DOHH2 (cell line): ENCODE results near the gene NDUFB5.

ENCODE experiments used
- H3F3A ChIP-seq: fragments of 200-600 bp; sonication (generic), shearing (Covaris generic); 2 replicates; pipeline ENCODE4 v1.6.0; 2016; ENCODE audit warnings: antibody characterized with exemption, mild to moderate bottlenecking; ENCODE audit not compliant: control insufficient read depth, insufficient read depth
- H3K27ac ChIP-seq: fragments of 200-600 bp; sonication (generic); 2 replicates; pipeline ENCODE4 v1.5.1; 2014; ENCODE audit warnings: low read depth, mild to moderate bottlenecking, low read length, moderate library complexity
- H3K27me3 ChIP-seq: fragments of 200-600 bp; sonication (generic); 2 replicates; pipeline ENCODE4 v1.6.1; 2014; ENCODE audit warnings: mild to moderate bottlenecking, low read length, mixed read lengths; ENCODE audit not compliant: control insufficient read depth
- H3K36me3 ChIP-seq: fragments of 200-600 bp; sonication (generic); 2 replicates; pipeline ENCODE4 v1.6.1; 2014; ENCODE audit warnings: mild to moderate bottlenecking, low read length, moderate library complexity, mixed read lengths; ENCODE audit not compliant: control insufficient read depth
- H3K4me1 ChIP-seq: fragments of 200-600 bp; sonication (generic); 2 replicates; pipeline ENCODE4 v1.6.1; 2014; ENCODE audit warnings: mild to moderate bottlenecking, low read length, mixed read lengths; ENCODE audit not compliant: control insufficient read depth
- H3K4me2 ChIP-seq: fragments of 200-600 bp; sonication (generic); 2 replicates; pipeline ENCODE4 v1.6.0; 2014; ENCODE audit warnings: mild to moderate bottlenecking, low read length, moderate library complexity
- H3K4me3 ChIP-seq: fragments of 200-600 bp; sonication (generic); 2 replicates; pipeline ENCODE4 v1.5.1; 2014; ENCODE audit warnings: mild to moderate bottlenecking, low read length, mixed read lengths
- H3K79me2 ChIP-seq: fragments of 200-600 bp; sonication (generic); 2 replicates; pipeline ENCODE4 v1.6.1; 2014; ENCODE audit warnings: mild to moderate bottlenecking, low read length, mixed read lengths; ENCODE audit not compliant: control insufficient read depth
- H3K9me2 ChIP-seq: fragments of 200-600 bp; sonication (generic); replicated peaks from 2 replicates; pipeline ENCODE4 v1.6.1; 2014; ENCODE audit warnings: mild to moderate bottlenecking, low read length, mixed read lengths; ENCODE audit not compliant: control insufficient read depth
- H3K9me3 ChIP-seq: fragments of 200-600 bp; sonication (generic); 2 replicates; pipeline ENCODE4 v1.6.1; 2014; ENCODE audit warnings: antibody characterized with exemption, low read length, mixed read lengths; ENCODE audit not compliant: control insufficient read depth, insufficient read depth
- H4K20me1 ChIP-seq: fragments of 200-600 bp; sonication (generic); 2 replicates; pipeline ENCODE4 v1.6.0; 2014; ENCODE audit warnings: low read depth, mild to moderate bottlenecking, antibody characterized with exemption, low read length, moderate library complexity; ENCODE audit not compliant: control insufficient read depth, insufficient read depth
- CTCF ChIP-seq: fragments of 200-600 bp; sonication (generic); IDR thresholded peaks from one replicate; pipeline ENCODE4 v1.5.1; 2014; ENCODE audit warnings: antibody characterized with exemption, mild to moderate bottlenecking, low read depth, low read length; ENCODE audit not compliant: poor library complexity, severe bottlenecking
- EZH2phosphoT487 ChIP-seq: fragments of 200-600 bp; sonication (generic); IDR thresholded peaks from 2 replicates; pipeline ENCODE4 v1.6.1; 2017; ENCODE audit warnings: borderline replicate concordance, mild to moderate bottlenecking, antibody characterized with exemption, low read length, moderate library complexity, mixed read lengths

The NDUFB5 gene

GRCh38 chr3:179624451-179624850, 19.9 kb downstream of the NDUFB5 start:
- H3K36me3 ChIP-seq: peaks cover 42% of the 10 kb centered on the region
- no peak overlapping the region for H3K4me3 ChIP-seq
- H3K4me2 ChIP-seq: no peak overlapping the region
- no peak for TF ChIP-seq CTCF
- no peak for TF ChIP-seq EZH2phosphoT487
- no peaks in the 10 kb centered on the region for H3K27me3 ChIP-seq
- H3K4me1 ChIP-seq: no peaks in the 10 kb centered on the region
- peaks cover 4% of the 10 kb centered on the region; the same call in 1 of the 2 replicates for H3F3A ChIP-seq
- no peak overlapping the region for H3K27ac ChIP-seq
- H4K20me1 ChIP-seq: no peaks in the 10 kb centered on the region
- no peaks in the 10 kb centered on the region for H3K9me3 ChIP-seq
- H3K79me2 ChIP-seq: no peaks in the 10 kb centered on the region; the same call in 1 of the 2 replicates
- H3K9me2 ChIP-seq: no peaks in the 10 kb centered on the region

- H3K4me3 ChIP-seq: no peak overlapping the region
These were observed 26.3 kb downstream of the NDUFB5 start for GRCh38 chr3:179630753-179631451.

GRCh38 chr3:179640469-179640868, 35.9 kb downstream of the NDUFB5 start:
- H3K4me2 ChIP-seq: no peak overlapping the region
- no peak overlapping the region for H3K27ac ChIP-seq
- no peaks in the 10 kb centered on the region for H3K9me2 ChIP-seq
- no peaks in the 10 kb centered on the region for H3F3A ChIP-seq
- no peak overlapping the region for H3K4me3 ChIP-seq
- H3K4me1 ChIP-seq: no peaks in the 10 kb centered on the region
- TF ChIP-seq EZH2phosphoT487 (no peak), CTCF (no peak)
- no peaks in the 10 kb centered on the region for H3K9me3 ChIP-seq
- H3K27me3 ChIP-seq: no peaks in the 10 kb centered on the region
- H3K36me3 ChIP-seq: no peaks in the 10 kb centered on the region
- no peaks in the 10 kb centered on the region for H3K79me2 ChIP-seq
- H4K20me1 ChIP-seq: no peaks in the 10 kb centered on the region

More at GRCh38 chr3:179630753-179631451, 26.3 kb downstream of the NDUFB5 start:
- H3K36me3 ChIP-seq: no peaks in the 10 kb centered on the region
- H4K20me1 ChIP-seq: no peaks in the 10 kb centered on the region
- no peaks in the 10 kb centered on the region for H3K79me2 ChIP-seq
- H3K4me2 ChIP-seq: no peak overlapping the region
- no peaks in the 10 kb centered on the region for H3K9me3 ChIP-seq
- H3K9me2 ChIP-seq: no peaks in the 10 kb centered on the region
- peaks cover 4% of the 10 kb centered on the region; the same call in 1 of the 2 replicates for H3K4me1 ChIP-seq
- H3F3A ChIP-seq: no peaks in the 10 kb centered on the region
- TF ChIP-seq CTCF (no peak), EZH2phosphoT487 (no peak)
- no peaks in the 10 kb centered on the region for H3K27me3 ChIP-seq
- no peak overlapping the region for H3K27ac ChIP-seq
